ENCODE results near the gene MAD1L1. TPM values are rescaled to one million over a fixed set of nuclear protein-coding genes. Genes with fewer than 3 reads are reported as not detected.

Gene MAD1L1
- total RNA-seq, 6 experiments from 2014 or later, result 15.1 to 37.4 (median 20.5) TPM

- H3K27ac ChIP-seq, result no peak overlapping the region
- H3K4me1 ChIP-seq, result peaks cover 0 to 13% (median 6%) of the 10 kb centered on the region in 4 donors
- no peaks in the 10 kb centered on the region for H3K36me3 ChIP-seq
- H3K4me3 ChIP-seq, result no peak overlapping the region
- TF ChIP-seq POLR2A (IDR thresholded peaks at IDR 0.05), result no peak
- TF ChIP-seq CTCF (IDR thresholded peaks at IDR 0.05), result no peak
- no peaks in the 10 kb centered on the region for H3K9me3 ChIP-seq
- 91% methylated on average over 6 of the region's 14 CpGs for WGBS (ENCODE audit: insufficient coverage, low coverage, low lambda C conversion rate, missing lambda C conversion rate)
- DNase-seq (peak in 1 of 3 donors; percentile 40), ATAC-seq (peak in 2 of 4 donors; percentile 4 to 12)
- intact Hi-C loops (cut with DNase I), result no loop called here
- no peaks in the 10 kb centered on the region for H3K27me3 ChIP-seq
Observed at GRCh38 chr7:1899196-1899595, 333.5 kb downstream of the MAD1L1 start.

GRCh38 chr7:1898628-1899185, 334.0 kb downstream of the MAD1L1 start:
- Histone ChIP-seq H3K9me3 (no peaks in the 10 kb centered on the region), H3K27ac (no peak overlapping the region), H3K4me3 (no peak overlapping the region), H3K36me3 (no peaks in the 10 kb centered on the region), H3K4me1 (peaks cover 0 to 13% (median 6%) of the 10 kb centered on the region in 4 donors), H3K27me3 (no peaks in the 10 kb centered on the region)
- no peak for TF ChIP-seq CTCF (IDR thresholded peaks at IDR 0.05)
- no peak for TF ChIP-seq POLR2A (IDR thresholded peaks at IDR 0.05)
- DNase-seq (peak in 1 of 3 donors; percentile 49), ATAC-seq (no peak)
- no CpG with 5 or more reads among the region's 24 CpGs for WGBS (ENCODE audit: insufficient coverage, low coverage, low lambda C conversion rate, missing lambda C conversion rate)
- intact Hi-C loops (cut with DNase I), result no loop called here

GRCh38 chr7:1897861-1898627, 334.7 kb downstream of the MAD1L1 start:
- no peak for TF ChIP-seq CTCF (IDR thresholded peaks at IDR 0.05)
- TF ChIP-seq POLR2A (IDR thresholded peaks at IDR 0.05), result no peak
- Histone ChIP-seq H3K4me3 (no peak overlapping the region), H3K36me3 (no peaks in the 10 kb centered on the region), H3K27me3 (no peaks in the 10 kb centered on the region), H3K4me1 (peaks cover 0 to 13% (median 6%) of the 10 kb centered on the region in 4 donors), H3K9me3 (no peaks in the 10 kb centered on the region), H3K27ac (no peak overlapping the region)
- 88% methylated on average over 15 of the region's 40 CpGs for WGBS (ENCODE audit: insufficient coverage, low coverage, low lambda C conversion rate, missing lambda C conversion rate)
- ATAC-seq (no peak), DNase-seq (peak in 1 of 3 donors; percentile 42)
- intact Hi-C loops (cut with DNase I), result no loop called here

GRCh38 chr7:1897076-1897860, 335.5 kb downstream of the MAD1L1 start:
- Histone ChIP-seq H3K4me3 (no peak overlapping the region), H3K27me3 (no peaks in the 10 kb centered on the region), H3K4me1 (peaks cover 0 to 13% (median 6%) of the 10 kb centered on the region in 4 donors), H3K36me3 (no peaks in the 10 kb centered on the region), H3K9me3 (no peaks in the 10 kb centered on the region), H3K27ac (no peak overlapping the region)
- intact Hi-C loops (cut with DNase I), result no loop called here
- TF ChIP-seq POLR2A (IDR thresholded peaks at IDR 0.05), result no peak
- no peak for TF ChIP-seq CTCF (IDR thresholded peaks at IDR 0.05)
- 91% methylated on average over 12 of the region's 41 CpGs for WGBS (ENCODE audit: insufficient coverage, low coverage, low lambda C conversion rate, missing lambda C conversion rate)
- DNase-seq, result peak in 1 of 3 donors; percentile 46
- no peak for ATAC-seq
